GM23338 (cell line): ENCODE results near the gene ZNF536. TPM values are rescaled to one million over a fixed set of nuclear protein-coding genes. Genes with fewer than 3 reads are reported as not detected.

Experiments
- ATAC-seq: fragments of 200-7000 bp; cut with Tn5 transposase; 3 replicates; pipeline ENCODE4 v1.9.1; 2020
- DNase-seq: peaks from one replicate; pipeline ENCODE4 v3.0.0-alpha.2; 2015; ENCODE audit warnings: low spot score
- H2AFZ ChIP-seq: fragments of 200-600 bp; sonication (generic); 2 replicates; pipeline ENCODE4 v1.8.0; 2016; ENCODE audit warnings: antibody characterized with exemption, mild to moderate bottlenecking, moderate library complexity
- H3F3A ChIP-seq: fragments of 200-600 bp; sonication (generic); replicated peaks from 2 replicates; pipeline ENCODE4 v1.8.0; 2017; ENCODE audit warnings: antibody characterized with exemption, mixed run types, low read depth
- H3K27ac ChIP-seq: fragments of 200-600 bp; sonication (generic); 2 replicates; pipeline ENCODE4 v1.6.1; 2016; ENCODE audit warnings: low read depth
- H3K27me3 ChIP-seq: fragments of 200-600 bp; sonication (generic); 2 replicates; pipeline ENCODE4 v1.8.0; 2016; ENCODE audit warnings: mild to moderate bottlenecking, mixed run types, moderate library complexity; ENCODE audit not compliant: insufficient read depth
- H3K36me3 ChIP-seq: fragments of 200-600 bp; sonication (generic); 2 replicates; pipeline ENCODE4 v1.8.0; 2016; ENCODE audit warnings: mild to moderate bottlenecking; ENCODE audit not compliant: insufficient read depth
- H3K4me1 ChIP-seq: fragments of 200-600 bp; sonication (generic); 2 replicates; pipeline ENCODE4 v1.8.0; 2016; ENCODE audit warnings: mild to moderate bottlenecking, moderate library complexity; ENCODE audit not compliant: insufficient read depth
- H3K4me2 ChIP-seq: fragments of 200-600 bp; sonication (generic); 2 replicates; pipeline ENCODE4 v1.7.1; 2017; ENCODE audit warnings: mixed run types
- H3K4me3 ChIP-seq: fragments of 200-600 bp; sonication (generic); 2 replicates; pipeline ENCODE4 v1.6.1; 2016; ENCODE audit warnings: mixed run types
- H3K79me2 ChIP-seq: fragments of 200-600 bp; sonication (generic); replicated peaks from 2 replicates; pipeline ENCODE4 v1.8.0; 2017; ENCODE audit warnings: mild to moderate bottlenecking; ENCODE audit not compliant: insufficient read depth
- H3K9me2 ChIP-seq: fragments of 200-600 bp; sonication (generic); 2 replicates; pipeline ENCODE4 v1.8.0; 2017; ENCODE audit not compliant: insufficient read depth
- H4K20me1 ChIP-seq: fragments of 200-600 bp; sonication (generic); replicated peaks from 2 replicates; pipeline ENCODE4 v1.8.0; 2017; ENCODE audit warnings: mild to moderate bottlenecking; ENCODE audit not compliant: insufficient read depth
- H3K27ac Mint-ChIP-seq: 2 replicates; pipeline ENCODE4 v1.8.0; 2020; ENCODE audit warnings: inconsistent platforms, mild to moderate bottlenecking, moderate library complexity, mixed read lengths
- H3K27me3 Mint-ChIP-seq: 3 replicates; pipeline ENCODE4 v1.8.0; 2022; ENCODE audit warnings: low read depth, mild to moderate bottlenecking, moderate library complexity, mixed read lengths, inconsistent platforms; ENCODE audit not compliant: insufficient read depth, poor library complexity
- H3K36me3 Mint-ChIP-seq: 3 replicates; pipeline ENCODE4 v1.8.0; 2021; ENCODE audit warnings: low read depth, mild to moderate bottlenecking, inconsistent platforms, moderate library complexity, mixed read lengths
- H3K4me1 Mint-ChIP-seq: 3 replicates; pipeline ENCODE4 v1.8.0; 2020; ENCODE audit warnings: mild to moderate bottlenecking, inconsistent platforms, mixed read lengths
- H3K4me3 Mint-ChIP-seq: 3 replicates; pipeline ENCODE4 v1.8.0; 2021; ENCODE audit warnings: moderate library complexity, mild to moderate bottlenecking, inconsistent platforms, mixed read lengths
- H3K9me3 Mint-ChIP-seq: 3 replicates; pipeline ENCODE4 v1.8.0; 2020; ENCODE audit warnings: moderate library complexity, mild to moderate bottlenecking, inconsistent platforms, mixed read lengths
- CREB1 ChIP-seq: fragments of 250-450 bp; sonication (Bioruptor Pico); IDR thresholded peaks from 2 replicates; pipeline ENCODE4 v1.5.0; 2020; ENCODE audit warnings: low read depth, mild to moderate bottlenecking, moderate library complexity
- EZH2 ChIP-seq: fragments of 200-600 bp; sonication (generic); IDR thresholded peaks from one replicate; pipeline ENCODE4 v1.8.0; 2017; ENCODE audit warnings: antibody characterized with exemption, mild to moderate bottlenecking, low read depth; ENCODE audit not compliant: unreplicated experiment
- EZH2phosphoT487 ChIP-seq: fragments of 200-600 bp; sonication (generic); IDR thresholded peaks from one replicate; pipeline ENCODE4 v1.8.1; 2018; ENCODE audit warnings: antibody characterized with exemption; ENCODE audit not compliant: unreplicated experiment
- JUNB ChIP-seq: IDR thresholded peaks from one replicate; pipeline ENCODE4 v1.6.1; 2016; ENCODE audit warnings: antibody characterized with exemption; ENCODE audit not compliant: unreplicated experiment
- NANOG ChIP-seq: IDR thresholded peaks from 2 replicates; pipeline ENCODE4 v1.6.1; 2016; ENCODE audit warnings: antibody characterized with exemption, borderline replicate concordance
- POLR2AphosphoS5 ChIP-seq: IDR thresholded peaks from 2 replicates; pipeline ENCODE4 v1.6.1; 2016; ENCODE audit warnings: antibody characterized with exemption, low read depth
- STAT1 ChIP-seq: IDR thresholded peaks from one replicate; pipeline ENCODE4 v1.6.1; 2016; ENCODE audit warnings: antibody characterized with exemption; ENCODE audit not compliant: unreplicated experiment
- ZNF114 ChIP-seq: fragments of 250-450 bp; sonication (Bioruptor Pico); IDR thresholded peaks from 2 replicates; pipeline ENCODE4 v1.5.0; 2020; ENCODE audit warnings: mild to moderate bottlenecking, moderate library complexity
- ZNF331 ChIP-seq: fragments of 250-450 bp; sonication (Bioruptor Pico); IDR thresholded peaks from 2 replicates; pipeline ENCODE4 v1.5.0; 2020; ENCODE audit warnings: low read depth, mild to moderate bottlenecking, moderate library complexity
- ZNF462 ChIP-seq: fragments of 250-450 bp; sonication (Bioruptor Pico); IDR thresholded peaks from 2 replicates; pipeline ENCODE4 v1.5.0; 2020; ENCODE audit warnings: mild to moderate bottlenecking, moderate library complexity
- polyA plus RNA-seq: library from polyadenylated mRNA; unstranded; fragments of >200 nt; fragmentation: Nextera tagmentation; extraction: Ambion mirVana; gene quantifications from 2 replicates; pipeline ENCODE4 v1.2.1, GENCODE V29; 2016
- total RNA-seq: library from RNA; depleted of rRNA; stranded (reverse); fragments of >200 nt; shearing (Covaris generic); gene quantifications from 2 replicates; pipeline ENCODE4 v1.2.3, GENCODE V29; 2014
- TF ChIP-seq, protein P1 (sequence below): IDR thresholded peaks from 2 replicates; pipeline ENCODE4 v1.6.1; 2016; ENCODE audit warnings: antibody characterized with exemption
- TF ChIP-seq, protein P2 (sequence below), 2 experiments: fragments of 200-600 bp in 1 of 2; sonication (generic) in 1 of 2; conservative IDR thresholded peaks; 2 replicates each; pipeline versions ENCODE4 v1.5.1 to v1.6.1; 2016 to 2017; ENCODE audit warnings: antibody characterized with exemption in 2 of 2, low read depth in 2 of 2, mild to moderate bottlenecking in 2 of 2, moderate library complexity in 1 of 2
- TF ChIP-seq, protein P3 (sequence below): IDR thresholded peaks from one replicate; pipeline ENCODE4 v1.6.1; 2018; ENCODE audit warnings: antibody characterized with exemption; ENCODE audit not compliant: unreplicated experiment

The ZNF536 gene
- total and polyA plus RNA-seq, 2 experiments from 2014 or later: 0.07 TPM; not detected in 1

DNA sequence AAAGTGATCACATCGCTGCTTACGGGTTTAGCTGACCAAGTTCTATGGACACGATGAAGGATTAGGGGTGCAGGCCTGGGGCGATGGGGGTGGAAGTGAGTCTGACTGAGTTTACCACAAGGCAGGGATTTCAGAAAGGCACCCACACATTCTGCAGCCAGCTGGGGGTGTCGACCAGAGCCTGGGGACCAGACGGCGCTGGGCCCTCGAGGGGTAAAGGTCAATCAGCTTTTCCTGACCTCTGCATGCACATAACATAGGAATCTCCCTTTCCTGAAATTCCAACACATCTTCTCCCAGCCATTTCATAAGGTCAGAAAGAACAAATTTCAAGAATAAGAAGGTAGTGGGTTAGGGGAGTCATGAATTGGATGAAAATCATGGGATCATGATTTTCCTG is 92.0 kb downstream of the ZNF536 start:
- no peak overlapping the region for H3K27ac Mint-ChIP-seq

More for the DNA sequence above, 92.0 kb downstream of the ZNF536 start:
- no peaks in the 10 kb centered on the region; the same call in 2 of the 3 replicates for H3K36me3 Mint-ChIP-seq
- DNase-seq (no peak), ATAC-seq (no peak)
- Histone ChIP-seq H3K4me2 (no peak overlapping the region), H3F3A (no peaks in the 10 kb centered on the region), H3K27ac (no peak overlapping the region), H3K9me2 (no peaks in the 10 kb centered on the region), H3K79me2 (no peaks in the 10 kb centered on the region), H3K36me3 (no peaks in the 10 kb centered on the region), H3K4me3 (no peak overlapping the region), H3K27me3 (no peaks in the 10 kb centered on the region), H2AFZ (no peak overlapping the region), H3K4me1 (no peaks in the 10 kb centered on the region), H4K20me1 (no peaks in the 10 kb centered on the region)
- H3K4me3 Mint-ChIP-seq: no peak overlapping the region
- H3K27me3 Mint-ChIP-seq: peaks cover 12% of the 10 kb centered on the region
- H3K9me3 Mint-ChIP-seq: no peaks in the 10 kb centered on the region; the same call in 1 of the 3 replicates
- H3K4me1 Mint-ChIP-seq: no peaks in the 10 kb centered on the region
- TF ChIP-seq EZH2phosphoT487: no peak
- no peak for TF ChIP-seq ZNF462
- no peak for TF ChIP-seq CREB1 (CRISPR knock-in tag)
- TF ChIP-seq, protein P1, sequence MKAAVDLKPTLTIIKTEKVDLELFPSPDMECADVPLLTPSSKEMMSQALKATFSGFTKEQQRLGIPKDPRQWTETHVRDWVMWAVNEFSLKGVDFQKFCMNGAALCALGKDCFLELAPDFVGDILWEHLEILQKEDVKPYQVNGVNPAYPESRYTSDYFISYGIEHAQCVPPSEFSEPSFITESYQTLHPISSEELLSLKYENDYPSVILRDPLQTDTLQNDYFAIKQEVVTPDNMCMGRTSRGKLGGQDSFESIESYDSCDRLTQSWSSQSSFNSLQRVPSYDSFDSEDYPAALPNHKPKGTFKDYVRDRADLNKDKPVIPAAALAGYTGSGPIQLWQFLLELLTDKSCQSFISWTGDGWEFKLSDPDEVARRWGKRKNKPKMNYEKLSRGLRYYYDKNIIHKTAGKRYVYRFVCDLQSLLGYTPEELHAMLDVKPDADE: no peak
- no peak for TF ChIP-seq ZNF331 (CRISPR knock-in tag)
- no peak for TF ChIP-seq EZH2
- no peak for TF ChIP-seq POLR2AphosphoS5
- TF ChIP-seq STAT1: no peak
- no peak for TF ChIP-seq JUNB
- TF ChIP-seq, protein P2, sequence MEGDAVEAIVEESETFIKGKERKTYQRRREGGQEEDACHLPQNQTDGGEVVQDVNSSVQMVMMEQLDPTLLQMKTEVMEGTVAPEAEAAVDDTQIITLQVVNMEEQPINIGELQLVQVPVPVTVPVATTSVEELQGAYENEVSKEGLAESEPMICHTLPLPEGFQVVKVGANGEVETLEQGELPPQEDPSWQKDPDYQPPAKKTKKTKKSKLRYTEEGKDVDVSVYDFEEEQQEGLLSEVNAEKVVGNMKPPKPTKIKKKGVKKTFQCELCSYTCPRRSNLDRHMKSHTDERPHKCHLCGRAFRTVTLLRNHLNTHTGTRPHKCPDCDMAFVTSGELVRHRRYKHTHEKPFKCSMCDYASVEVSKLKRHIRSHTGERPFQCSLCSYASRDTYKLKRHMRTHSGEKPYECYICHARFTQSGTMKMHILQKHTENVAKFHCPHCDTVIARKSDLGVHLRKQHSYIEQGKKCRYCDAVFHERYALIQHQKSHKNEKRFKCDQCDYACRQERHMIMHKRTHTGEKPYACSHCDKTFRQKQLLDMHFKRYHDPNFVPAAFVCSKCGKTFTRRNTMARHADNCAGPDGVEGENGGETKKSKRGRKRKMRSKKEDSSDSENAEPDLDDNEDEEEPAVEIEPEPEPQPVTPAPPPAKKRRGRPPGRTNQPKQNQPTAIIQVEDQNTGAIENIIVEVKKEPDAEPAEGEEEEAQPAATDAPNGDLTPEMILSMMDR (conservative IDR thresholded peaks at IDR 0.05; ENCODE audit: low read depth in 2 of 2): no peak
- TF ChIP-seq, protein P3, sequence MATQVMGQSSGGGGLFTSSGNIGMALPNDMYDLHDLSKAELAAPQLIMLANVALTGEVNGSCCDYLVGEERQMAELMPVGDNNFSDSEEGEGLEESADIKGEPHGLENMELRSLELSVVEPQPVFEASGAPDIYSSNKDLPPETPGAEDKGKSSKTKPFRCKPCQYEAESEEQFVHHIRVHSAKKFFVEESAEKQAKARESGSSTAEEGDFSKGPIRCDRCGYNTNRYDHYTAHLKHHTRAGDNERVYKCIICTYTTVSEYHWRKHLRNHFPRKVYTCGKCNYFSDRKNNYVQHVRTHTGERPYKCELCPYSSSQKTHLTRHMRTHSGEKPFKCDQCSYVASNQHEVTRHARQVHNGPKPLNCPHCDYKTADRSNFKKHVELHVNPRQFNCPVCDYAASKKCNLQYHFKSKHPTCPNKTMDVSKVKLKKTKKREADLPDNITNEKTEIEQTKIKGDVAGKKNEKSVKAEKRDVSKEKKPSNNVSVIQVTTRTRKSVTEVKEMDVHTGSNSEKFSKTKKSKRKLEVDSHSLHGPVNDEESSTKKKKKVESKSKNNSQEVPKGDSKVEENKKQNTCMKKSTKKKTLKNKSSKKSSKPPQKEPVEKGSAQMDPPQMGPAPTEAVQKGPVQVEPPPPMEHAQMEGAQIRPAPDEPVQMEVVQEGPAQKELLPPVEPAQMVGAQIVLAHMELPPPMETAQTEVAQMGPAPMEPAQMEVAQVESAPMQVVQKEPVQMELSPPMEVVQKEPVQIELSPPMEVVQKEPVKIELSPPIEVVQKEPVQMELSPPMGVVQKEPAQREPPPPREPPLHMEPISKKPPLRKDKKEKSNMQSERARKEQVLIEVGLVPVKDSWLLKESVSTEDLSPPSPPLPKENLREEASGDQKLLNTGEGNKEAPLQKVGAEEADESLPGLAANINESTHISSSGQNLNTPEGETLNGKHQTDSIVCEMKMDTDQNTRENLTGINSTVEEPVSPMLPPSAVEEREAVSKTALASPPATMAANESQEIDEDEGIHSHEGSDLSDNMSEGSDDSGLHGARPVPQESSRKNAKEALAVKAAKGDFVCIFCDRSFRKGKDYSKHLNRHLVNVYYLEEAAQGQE: no peak
- no peak for TF ChIP-seq NANOG
- no peak for TF ChIP-seq ZNF114 (CRISPR knock-in tag)
